HG03354 (cell line): ENCODE measurements around the gene KCNH4.
A peak's percentile ranks its signal among the peaks of the same experiment; 100 is the strongest.
"Not testable (repeated sequence)": the region's sequence is repeated elsewhere in the genome, so short reads cannot be mapped to it uniquely, and the experiment has no call there.

Source experiments
- ATAC-seq: cut with Tn5 transposase; IDR thresholded peaks from one replicate; pipeline ENCODE4 v1.9.1; 2021; ENCODE audit warnings: mild to moderate bottlenecking; ENCODE audit not compliant: unreplicated experiment, poor library complexity, severe bottlenecking

KCNH4 gene

DNA sequence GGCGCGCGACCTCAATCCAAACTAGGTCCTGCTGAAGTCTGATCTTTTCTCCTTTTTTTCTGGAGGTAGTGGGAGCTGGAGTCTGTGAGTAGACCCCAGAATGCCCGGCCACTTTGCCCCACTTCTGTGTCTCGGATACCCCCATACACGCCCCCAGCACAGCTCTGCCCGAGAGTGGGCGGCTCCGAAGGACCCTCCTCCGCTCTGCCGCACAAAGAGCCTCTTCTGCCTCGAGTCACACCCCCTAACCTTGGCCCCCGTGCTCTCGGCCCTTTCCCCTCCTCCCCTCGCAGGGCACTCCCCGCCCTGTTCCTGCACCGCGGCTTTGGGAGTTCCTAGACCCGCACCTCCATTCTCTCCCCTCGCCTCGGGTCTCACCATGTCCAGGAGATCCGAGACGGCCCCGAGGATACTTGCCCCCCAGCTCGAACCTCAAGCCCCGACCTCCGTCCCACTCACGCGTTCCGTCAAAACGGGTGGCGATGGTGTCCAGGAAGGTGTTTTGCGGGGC is 476 bp downstream of the KCNH4 start:
- ATAC-seq, result no peak

DNA sequence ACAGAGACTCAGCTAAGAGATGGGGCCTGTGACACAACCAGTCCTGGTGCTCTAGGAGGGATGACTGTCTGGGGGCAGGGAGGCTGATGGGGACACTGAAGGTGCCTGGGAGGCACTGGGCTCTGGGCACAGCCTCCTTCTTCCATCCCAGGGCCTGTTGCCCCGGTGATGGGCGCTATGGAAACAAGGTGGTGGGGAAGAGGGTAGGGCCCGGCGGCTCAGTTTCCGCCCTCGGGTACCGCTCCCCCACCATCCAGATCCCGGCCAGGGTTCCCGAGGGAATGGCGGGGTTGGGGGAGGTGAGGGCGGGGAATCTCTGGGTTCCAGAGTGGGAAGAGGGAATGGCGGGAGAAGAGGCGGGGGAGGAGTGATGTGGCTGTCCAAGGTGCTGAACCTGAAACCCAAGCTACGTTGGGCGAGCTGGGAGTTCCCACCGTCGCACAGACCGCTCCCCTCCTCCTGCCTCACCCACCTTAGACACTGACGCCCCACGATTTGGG is 981 bp downstream of the KCNH4 start:
- ATAC-seq, result no peak

DNA sequence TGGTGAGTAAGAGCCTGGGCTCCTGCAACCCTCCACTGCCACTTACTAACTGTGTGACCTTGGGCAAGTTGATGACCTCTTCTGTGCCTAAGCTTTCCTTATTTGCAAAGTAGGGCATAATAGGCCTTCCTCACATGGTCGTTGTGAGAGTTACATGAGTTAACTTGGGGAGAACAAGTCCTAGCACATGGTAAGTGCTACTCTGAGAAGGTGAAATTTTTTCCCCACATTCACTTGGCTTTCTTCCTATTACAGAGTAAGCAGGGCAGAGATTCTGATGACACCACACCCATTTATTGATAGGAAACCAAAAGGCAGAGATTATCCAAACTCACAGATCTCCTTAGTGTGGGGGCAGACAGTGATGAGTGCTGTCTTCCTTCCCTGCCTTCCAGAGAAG is 1.6 kb downstream of the KCNH4 start:
- ATAC-seq, result no peak

DNA sequence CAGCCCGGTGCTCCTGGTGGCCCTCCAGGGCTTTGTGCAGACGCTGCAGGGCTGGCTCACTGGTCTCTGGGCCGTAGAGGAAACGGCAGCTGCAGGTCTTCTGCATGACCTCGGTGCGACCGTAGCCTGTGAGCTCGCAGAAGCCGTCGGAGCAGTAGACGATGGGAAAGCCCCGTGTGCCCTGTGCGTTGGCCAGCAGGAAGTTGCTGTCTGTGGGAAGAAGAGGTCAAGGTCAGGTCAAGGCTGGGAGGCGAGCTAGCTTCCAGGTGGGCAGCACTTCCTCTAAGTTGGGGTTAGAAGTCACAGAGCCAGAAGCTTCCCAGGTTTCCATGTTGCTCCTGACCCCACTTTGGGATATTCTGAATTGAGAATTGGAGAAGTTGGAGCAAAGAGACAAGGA is 2.1 kb downstream of the KCNH4 start:
- ATAC-seq, result no peak

DNA sequence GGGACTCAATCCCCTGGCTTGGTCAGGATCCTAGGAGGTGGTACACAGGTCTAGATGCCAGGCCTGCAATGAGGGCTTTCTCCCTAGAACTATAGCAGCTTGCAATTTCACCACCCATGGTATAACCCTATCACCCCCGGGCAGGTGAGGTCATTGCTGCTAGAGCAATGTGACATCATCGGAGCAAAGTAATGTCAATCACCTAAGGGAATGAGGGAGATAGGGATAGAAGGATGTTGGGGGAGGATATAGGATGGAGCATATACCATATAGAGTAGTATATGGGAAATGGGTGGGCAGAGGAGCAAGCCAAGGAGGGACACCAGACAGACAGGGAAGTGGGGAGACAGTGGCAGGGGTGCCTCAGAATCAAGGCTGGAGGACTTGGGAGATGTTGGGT is 3.3 kb downstream of the KCNH4 start:
- no peak for ATAC-seq

DNA sequence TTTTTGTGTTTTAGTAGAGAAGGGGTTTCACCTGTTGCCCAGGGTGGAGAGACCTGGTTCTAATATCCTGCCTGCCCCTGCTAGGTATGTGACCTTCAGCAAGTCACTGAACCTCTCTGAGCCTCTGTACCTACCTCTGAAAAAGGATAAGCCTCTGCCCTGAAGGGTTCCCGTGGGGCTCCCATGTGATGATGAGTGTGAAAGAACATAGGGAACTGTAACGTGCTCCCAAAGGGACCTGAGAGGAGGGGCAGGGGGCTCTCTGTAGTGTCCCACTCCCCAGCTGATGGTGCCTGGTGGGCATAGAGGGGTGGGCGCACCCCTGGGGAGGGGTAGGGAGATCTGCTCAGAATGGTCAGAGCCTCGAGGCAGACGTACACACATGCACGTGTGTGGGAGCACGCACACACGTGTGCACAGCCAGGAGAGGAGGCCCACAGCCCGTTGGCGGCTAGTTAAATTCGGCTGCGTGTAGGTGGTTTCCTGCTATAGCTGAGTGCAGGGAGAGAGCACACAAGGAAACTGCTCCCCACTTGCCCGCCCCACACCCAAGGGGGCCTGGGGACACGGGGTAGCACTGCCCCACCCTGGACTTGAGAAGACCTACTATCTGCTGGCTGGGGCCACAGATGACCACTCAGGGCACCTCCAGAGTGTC is 6.7 kb downstream of the KCNH4 start:
- no peak for ATAC-seq

DNA sequence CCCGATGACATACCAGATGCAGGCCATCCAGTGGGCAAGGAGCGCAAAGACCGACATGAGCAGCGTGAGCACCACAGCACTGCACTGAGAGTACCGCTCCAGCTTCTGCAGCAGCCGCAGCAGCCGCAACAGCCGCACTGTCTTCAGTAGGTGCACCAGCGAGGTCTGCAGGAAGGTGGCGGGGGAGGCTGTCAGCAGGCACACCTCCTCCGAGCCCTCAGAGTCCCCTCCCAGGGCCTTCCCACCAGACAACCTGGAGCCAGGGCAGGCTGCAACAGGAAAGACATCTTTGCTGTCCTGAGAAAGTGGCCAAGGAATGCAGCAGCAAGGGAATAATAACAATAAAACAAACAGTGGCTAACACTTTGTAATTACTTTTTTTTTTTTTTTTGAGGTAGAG is 9.1 kb downstream of the KCNH4 start:
- no peak for ATAC-seq

DNA sequence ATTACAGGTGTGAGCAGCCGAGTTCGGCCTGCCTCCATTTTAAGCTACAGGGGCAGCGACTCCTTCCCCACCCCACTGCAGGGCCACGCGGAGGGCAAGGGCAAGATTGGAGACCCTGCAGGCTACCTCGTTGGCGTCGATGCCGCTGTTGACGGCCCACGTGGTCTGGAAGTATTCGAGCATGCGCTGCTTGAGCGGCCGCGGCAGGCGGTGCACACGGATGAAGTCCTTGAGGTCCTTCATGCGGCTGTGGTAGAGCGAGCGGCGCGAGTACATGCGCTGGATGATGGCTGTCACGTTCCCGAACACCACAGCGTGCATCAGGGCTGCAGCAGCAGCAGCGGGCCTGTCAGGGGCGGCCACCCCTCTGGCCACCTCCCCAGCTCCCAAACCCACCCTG is 11.6 kb downstream of the KCNH4 start:
- ATAC-seq, result no peak

DNA sequence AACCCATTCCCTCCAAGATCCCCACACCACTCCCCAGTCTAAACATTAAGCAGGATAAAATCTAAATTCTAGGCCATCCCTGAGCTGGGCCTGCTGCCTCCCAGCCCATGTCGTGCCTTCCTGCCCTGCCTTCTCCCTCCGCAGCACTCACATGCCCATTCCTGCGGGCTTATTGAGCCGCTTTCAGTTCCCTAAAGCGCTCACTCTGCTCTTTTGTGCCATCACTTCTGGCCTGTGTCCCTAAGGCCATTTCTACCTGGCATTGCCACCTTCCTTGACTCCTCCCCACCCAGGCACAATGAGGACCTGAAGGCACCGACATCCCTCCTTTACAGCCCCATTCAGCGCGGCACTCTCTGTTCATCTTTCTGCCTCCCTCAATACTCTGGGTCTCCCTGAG is 13.1 kb downstream of the KCNH4 start:
- ATAC-seq, result no peak

DNA sequence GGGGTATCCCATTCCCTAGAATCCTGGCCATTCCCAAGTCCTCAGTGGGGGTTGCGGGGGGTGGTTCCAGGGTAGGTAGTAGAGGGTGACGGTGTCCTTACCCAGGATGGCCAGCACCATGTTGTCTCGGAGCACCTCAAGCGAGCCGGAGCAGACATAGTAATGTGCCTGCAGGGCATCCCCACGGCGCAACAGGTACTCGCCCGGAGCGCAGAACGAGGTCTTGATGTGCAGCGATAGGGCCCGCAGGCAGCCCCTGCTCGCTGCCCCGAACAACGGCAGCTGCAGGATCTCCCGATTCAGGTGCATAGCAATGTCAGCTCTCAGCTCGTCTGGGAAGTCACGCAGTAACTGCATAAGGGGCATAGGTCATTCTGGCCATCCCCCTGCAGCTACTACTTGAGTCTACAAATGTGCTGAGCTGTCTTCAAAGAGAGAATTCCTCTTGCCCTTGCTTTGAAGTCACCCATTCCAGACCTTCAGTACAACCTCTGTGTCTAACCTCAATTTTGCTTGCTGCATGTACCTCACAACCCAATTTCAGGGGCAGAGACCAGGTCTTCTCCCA is 14.7 kb downstream of the KCNH4 start:
- no peak for ATAC-seq

DNA sequence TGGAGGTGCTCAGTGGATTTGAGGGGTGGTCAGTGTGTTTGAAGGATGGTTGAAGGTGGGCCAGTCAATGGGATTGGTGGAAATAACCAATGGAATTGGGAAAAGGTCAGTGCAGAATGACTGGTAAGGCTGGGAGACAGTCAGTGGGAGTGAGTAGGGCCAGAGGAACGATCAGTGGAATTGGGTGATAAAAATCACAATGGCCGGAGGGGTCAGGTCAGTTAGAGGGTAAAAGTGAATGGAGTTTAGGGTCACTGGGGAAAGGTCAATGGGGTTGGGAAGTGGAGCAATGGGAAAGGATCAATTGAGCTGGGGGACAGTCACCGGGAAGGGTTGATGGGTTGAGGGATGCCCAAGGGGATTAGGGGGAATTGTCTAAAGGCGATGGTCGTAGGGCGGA is 15.2 kb downstream of the KCNH4 start:
- ATAC-seq, result no peak

DNA sequence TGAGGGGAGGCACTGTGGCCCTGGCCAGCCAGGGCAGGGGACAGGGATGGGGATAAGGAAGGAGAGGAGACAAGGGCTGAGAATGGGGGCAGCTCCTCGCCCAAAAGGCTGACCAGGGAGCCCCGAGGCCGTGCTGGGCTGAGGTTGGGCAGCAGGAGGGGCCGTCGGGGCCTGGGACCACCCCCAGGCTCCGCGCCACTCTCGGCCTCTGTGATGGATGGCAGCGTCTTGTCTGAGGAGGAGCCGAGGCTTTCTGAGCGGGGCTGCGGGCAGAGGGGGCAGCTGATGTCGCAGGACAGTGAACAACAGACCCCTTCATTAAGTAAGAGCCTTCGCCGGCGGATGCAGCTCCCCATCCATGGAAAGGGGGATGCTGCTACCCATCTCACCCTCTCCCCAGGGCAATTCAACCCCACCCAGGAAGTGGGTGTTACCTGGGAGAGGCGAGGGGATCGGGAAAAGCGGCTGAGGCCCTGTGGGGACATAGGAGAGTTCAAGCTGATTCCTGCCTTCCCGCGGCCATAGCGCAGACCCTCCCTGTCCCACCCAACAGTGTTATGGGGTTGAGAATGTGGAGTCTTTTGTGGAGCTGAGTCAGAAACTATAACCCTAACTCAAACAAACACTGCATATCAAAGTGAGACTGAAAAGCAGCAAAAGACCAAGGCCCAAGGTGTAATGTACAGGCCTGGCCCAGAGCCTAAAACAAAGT is 17.1 kb downstream of the KCNH4 start:
- no peak for ATAC-seq

DNA sequence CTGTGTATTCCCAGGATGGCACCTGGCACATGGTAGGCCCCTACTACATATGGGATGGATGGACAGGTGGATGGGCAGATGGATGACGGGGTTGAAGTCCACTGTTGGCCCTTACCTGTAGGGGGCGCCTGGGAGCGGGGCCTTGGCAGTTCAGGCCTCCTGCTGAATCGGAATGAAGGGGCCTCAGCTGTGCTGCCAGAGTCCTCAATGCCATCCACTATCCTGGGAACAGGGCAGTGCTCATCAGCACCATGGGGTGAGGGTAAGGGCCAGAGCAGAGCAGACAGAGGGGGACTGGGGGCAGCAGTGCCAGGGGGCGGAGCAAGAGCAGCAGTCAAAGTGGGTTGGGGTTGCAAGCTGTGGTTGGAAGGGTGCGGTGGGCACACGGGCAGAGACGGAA is 17.8 kb downstream of the KCNH4 start:
- ATAC-seq, result no peak

DNA sequence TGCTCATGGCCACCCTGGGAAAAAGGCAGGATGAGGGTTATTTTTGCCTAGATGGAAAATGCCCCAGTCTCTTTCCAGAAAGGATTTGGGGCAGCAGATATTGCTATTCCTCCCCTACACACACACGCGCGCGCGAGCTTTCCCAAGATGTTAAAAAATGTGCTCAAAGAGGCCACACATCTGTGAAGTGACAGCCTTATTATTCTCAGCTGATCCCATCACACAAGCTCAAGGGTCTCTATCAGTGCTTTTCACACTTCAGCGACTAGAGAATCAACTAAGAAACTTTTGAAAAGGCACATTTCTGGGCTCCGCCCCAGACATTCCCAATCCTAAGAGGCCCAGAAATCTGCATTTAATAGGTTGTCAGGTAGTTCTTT is 20.4 kb downstream of the KCNH4 start:
- ATAC-seq, result no peak

DNA sequence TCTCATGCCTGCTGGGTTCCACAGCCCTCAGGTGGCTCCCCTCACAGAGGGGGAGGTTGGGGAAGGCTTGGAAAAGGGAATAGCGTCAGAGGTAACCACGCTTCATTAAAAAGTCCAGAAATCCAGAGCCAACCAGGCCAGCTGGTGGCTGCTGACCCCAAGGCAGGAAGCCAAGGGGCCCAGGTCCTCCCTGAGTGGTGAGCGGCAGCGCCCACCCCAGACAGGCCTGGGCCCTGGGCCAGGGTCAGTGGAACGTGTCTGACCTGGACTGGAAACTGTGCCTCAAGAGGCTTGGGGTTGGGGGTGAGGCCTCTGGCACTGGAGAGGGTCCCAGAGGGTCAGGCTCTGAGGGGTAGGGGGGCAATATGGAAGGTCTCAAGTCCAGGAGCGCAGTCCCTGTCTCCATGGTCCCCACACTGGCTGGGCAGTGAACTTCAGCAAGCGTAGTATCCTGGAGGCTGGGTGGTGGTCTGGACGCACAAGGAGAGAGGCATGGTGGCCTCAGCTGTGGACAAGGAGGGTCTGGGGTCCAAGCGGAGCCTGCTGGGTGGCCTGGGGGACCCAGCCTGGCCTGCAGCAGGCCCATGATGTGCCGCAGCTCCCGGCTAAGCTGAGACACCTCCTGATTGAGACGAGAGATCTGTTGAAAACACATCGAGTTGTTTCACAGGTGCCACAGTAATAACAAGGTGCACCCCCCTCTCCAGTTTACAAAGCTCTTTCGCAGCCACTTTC is 21.0 kb downstream of the KCNH4 start:
- ATAC-seq, result no peak

DNA sequence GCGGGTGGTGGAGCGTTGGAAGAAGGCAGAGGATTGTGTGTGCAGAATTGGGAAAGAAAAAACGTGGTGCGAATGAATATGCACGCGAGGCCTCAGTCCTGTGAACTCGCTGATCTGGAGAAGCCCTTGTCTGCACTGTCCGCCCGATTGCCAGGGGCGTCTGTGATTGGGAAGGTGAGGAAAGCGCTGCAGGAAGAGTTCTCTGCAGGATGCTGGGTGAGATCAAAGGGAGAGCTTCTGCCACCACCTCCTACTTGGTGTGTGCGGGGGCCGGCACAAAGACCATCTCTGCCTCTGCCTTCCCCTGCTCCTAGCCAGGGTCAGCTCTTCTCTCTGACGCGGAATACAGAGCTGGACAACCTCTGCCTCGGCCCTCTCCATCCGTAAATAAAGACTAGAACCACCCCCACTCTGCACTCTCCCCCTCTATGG is 25.3 kb downstream of the KCNH4 start:
- no peak for ATAC-seq

DNA sequence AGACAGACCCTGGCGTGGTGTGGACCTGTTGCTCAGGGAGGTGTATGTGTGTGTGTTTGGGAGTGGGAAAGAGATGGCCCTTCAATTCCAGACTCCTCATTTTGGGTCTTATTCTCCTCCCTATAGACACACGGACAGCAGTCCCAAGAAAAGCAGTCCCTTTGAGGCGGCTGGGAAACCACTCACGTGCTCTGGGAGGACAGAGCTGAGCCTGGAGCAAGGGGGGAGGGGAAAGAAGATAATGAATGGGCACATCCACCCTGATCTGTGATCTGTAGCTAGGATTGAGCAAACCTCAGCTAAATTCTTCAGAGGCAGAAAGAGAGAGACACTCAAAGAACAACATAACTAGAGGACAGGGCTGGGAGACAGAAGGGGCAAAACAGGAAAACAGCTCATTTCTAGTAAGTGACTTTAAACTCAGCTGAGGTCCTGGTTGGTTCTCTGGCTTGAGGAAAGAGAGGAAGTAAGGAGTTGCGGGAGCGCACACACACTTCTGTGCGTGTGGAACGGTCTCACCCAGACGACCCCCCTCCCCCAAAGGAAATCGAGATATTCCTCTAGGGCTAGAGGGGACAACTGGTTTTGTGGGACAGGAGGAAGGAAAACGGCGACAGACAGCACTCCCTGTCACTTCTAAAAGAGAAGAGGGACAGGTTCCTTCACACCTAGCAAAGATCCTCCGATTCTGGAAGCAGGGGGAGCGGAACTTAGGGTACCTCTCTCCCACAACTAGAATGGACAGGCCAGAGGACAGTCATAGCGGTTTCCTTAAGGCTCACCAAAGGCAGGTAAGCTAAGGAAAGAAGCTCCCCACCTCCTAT is 26.8 kb downstream of the KCNH4 start:
- peak; percentile 7 for ATAC-seq

DNA sequence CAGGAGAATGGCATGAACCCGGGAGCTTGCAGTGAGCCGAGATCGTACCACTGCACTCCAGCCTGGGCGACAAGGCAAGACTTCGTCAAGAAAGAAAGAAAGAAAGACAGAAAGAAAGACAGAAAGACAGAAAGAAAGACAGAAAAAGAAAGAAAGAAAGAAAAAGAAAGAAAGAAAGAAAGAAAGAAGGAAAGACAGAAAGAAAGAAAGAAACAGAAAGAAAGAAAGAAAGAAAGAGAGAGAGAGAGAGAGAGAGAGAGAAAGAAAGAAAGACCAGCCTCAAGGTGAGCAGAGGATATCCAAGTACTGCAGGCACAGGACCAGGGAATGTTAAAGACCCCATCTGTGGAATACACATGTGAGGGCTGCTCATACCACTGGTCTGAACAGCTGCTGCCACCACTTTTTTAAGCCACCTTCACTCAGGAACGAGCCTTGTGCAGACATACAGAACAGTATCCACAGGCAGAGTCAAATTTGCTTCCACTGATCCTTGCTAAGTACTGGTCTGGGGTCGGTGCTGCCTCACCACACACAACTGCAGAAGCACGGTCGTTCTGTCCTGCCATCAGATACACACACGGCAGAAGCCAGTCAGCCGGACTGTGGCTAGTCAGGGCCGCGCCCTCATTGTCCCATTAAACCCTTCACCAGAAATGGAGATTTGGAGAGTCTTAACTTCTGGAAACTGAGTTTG is 33.9 kb downstream of the KCNH4 start:
- no peak for ATAC-seq

DNA sequence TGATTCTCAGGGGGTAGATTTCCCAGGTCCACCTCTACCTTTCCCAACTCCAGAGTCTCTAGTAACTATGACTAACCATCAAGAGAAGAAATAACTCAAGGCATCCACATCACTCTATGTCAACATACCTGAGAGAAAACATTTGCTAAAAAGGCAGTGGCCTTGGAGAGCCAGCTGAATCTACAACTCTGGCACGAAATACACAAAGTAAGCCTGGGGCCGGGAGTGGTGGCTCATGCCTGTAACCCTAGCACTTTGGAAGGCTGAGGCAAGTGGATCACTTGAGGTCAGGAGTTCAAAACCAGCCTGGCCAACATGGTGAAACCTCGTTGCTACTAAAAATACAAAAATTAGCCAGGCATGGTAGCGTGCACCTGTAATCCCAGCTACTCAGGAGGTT is 37.8 kb downstream of the KCNH4 start:
- not testable (repeated sequence) for ATAC-seq
